ENCODE data around the gene DVL2.

GRCh38 chr17:7283471-7284216 lies 49.3 kb upstream of the DVL2 start:
- no peak for TF ChIP-seq CTCF (IDR thresholded peaks at IDR 0.05; ENCODE audit: insufficient read depth, low read length)
- TF ChIP-seq SPI1 (IDR thresholded peaks at IDR 0.05; ENCODE audit: borderline replicate concordance, low read depth): no peak
- no peak for TF ChIP-seq GABPA (IDR thresholded peaks at IDR 0.05; ENCODE audit: low read depth)
- TF ChIP-seq REST (IDR thresholded peaks at IDR 0.05; ENCODE audit: insufficient replicate concordance, low read depth): no peak

Data from HL-60 (cell line).